HG03108 (cell line): ENCODE results near the gene VAV2.
"Not testable (repeated sequence)": the region's sequence is repeated elsewhere in the genome, so short reads cannot be mapped to it uniquely, and the experiment has no call there.

ENCODE experiments used
- ATAC-seq: cut with Tn5 transposase; IDR thresholded peaks from one replicate; pipeline ENCODE4 v1.9.1; 2021; ENCODE audit warnings: moderate library complexity; ENCODE audit not compliant: unreplicated experiment

The VAV2 gene

GRCh38 chr9:133775951-133776905 lies 215.9 kb downstream of the VAV2 start:
- ATAC-seq: no peak

GRCh38 chr9:133775291-133775690 lies 216.8 kb downstream of the VAV2 start:
- no peak for ATAC-seq

- no peak for ATAC-seq
Measured at GRCh38 chr9:133774799-133775198, 217.3 kb downstream of the VAV2 start.

GRCh38 chr9:133773889-133774655 lies 218.1 kb downstream of the VAV2 start:
- no peak for ATAC-seq

GRCh38 chr9:133772581-133772980 lies 219.5 kb downstream of the VAV2 start:
- no peak for ATAC-seq

- ATAC-seq: no peak
Measured at GRCh38 chr9:133771486-133772482, 220.3 kb downstream of the VAV2 start.

DNA sequence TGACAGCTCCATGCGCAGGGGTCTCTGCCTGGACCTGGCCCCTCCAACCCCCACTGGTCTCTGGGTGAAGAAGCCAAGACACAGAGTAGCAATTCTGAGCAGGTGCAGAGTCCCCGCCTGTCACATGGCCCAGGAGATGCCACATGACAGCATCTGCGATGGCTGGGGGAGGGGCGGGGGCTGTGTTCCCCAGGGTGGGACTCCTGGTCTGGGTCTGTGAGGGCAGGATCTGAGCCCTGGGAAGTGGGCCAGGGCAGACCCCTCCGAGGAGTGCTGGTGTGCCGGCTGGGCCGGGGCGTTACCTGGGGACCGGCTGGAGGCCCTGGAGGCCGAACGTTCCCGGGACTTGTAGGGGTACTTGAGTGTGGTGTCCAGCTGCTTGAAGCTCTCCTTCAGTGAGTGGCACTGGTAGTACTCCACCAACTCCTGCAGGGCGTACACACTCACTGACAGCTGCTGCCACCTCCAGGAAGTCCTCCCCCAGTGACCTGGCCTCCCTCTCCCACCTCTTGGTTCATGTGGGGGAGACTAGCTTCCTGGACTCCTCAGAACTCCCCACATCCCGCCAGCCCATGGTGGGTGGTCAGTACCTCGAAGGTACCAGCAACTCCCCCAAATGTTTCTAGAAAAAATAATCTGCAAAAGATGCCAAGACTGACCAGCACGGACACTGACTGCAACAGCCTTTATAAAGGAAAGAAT lies 221.9 kb downstream of the VAV2 start:
- no peak for ATAC-seq

GRCh38 chr9:133769511-133770075 lies 222.5 kb downstream of the VAV2 start:
- ATAC-seq: no peak

GRCh38 chr9:133768859-133769510 lies 223.1 kb downstream of the VAV2 start:
- no peak for ATAC-seq

DNA sequence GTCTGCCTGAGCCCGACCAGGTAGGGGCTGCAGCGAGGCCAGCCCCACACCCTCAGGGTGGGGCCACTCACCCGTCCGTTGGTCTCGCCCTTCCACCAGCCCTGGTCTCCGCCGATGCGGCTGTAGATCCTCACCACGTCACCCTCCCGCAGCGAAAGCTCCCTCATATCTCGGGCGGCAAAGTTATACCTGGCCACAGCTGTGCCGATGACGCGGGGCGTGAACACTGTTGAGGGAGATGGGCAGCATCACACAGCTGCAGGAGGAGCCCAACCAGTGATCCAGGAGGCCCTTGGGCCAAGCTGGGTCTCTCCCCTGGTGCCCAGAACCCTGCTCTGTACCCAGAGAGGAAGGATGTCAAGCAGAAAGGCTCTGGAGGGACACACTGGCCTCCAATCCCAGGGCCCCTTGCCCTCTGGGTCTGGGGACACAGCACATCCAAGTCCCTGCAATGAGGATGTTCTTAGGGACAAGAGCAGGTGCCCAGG lies 223.7 kb downstream of the VAV2 start:
- no peak for ATAC-seq

DNA sequence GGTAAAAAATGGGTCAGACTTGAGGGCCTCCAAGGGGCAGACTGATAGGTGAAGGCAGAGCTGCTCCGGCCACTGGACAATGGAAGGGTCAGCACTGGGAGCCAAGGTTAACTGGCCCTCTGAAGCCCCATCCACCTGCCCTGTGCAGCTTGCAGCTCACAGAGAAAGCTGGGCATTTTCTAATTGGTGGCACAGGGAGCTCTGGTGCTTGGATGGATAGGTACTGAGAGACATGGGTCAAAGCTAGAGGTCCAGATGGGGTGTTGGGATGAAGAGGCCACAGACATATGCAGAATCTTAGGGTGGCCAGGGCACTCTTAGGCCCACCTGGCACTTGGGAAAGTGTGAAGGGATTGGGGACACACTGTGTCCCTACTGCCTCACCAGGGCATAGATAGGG lies 224.5 kb downstream of the VAV2 start:
- ATAC-seq: no peak

DNA sequence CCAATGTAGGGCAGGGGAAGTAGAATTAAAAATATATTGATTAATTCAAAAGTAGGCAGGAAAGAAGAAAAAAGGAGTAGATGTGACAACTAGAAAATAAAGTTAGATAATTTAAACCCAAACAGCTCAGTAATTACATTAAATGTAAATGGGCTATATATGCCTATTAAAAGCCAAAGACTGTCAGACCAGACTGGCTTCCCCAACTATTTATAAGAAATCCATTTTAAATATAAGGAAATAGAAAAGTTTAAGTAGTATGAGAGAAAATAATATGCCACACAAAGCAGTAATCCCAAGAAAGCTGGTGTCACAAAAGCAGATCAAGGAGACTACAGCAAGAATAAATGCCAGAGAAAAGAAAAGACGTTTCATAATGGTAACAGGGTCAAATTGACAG lies 225.1 kb downstream of the VAV2 start:
- no peak for ATAC-seq

GRCh38 chr9:133766234-133766633 lies 225.9 kb downstream of the VAV2 start:
- not testable (repeated sequence) for ATAC-seq

- ATAC-seq: no peak
Measured at GRCh38 chr9:133763272-133764183, 228.6 kb downstream of the VAV2 start.

GRCh38 chr9:133762488-133763271 lies 229.4 kb downstream of the VAV2 start:
- no peak for ATAC-seq

DNA sequence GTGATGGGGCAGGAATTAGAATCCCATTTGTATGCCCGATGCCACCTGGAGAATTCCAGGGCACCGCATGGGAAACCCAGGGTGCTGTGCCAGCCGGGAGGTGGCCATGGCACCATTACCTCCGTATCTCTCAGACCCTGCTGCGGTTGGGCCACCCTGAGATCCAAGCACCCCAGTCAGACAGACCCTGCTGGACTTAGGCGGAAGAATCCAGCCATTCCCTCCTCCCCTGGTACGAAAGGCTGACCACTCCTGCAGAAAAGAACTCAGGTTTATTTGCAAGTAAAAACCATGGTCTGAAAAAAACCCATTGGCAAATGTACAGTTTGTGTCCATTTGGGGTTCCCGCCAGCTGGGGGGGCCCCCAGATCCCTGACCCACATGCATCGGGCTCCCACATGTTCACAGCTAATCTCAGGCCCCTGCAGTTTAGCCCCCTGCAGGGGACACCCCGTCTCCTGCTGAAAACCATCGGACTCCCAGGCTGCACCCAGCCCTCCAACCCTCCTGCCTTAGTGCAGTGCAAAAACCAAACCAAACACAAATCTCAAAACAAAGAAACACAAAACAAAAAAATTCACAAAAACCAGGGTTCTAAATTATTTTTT lies 230.4 kb downstream of the VAV2 start:
- no peak for ATAC-seq
